OCI-LY1 (cell line): ENCODE results near the gene BST1.

Experiments
- CTCF ChIP-seq: fragments of 200-600 bp; sonication (generic), shearing (Covaris generic); IDR thresholded peaks from 2 replicates; pipeline ENCODE4 v1.5.1; 2017; ENCODE audit warnings: mild to moderate bottlenecking, antibody characterized with exemption, low read length, moderate library complexity, mixed read lengths
- EZH2 ChIP-seq: fragments of 200-600 bp; sonication (generic), shearing (Covaris generic); IDR thresholded peaks from 2 replicates; pipeline ENCODE4 v1.8.0; 2017; ENCODE audit warnings: borderline replicate concordance, mixed run types, mild to moderate bottlenecking, antibody characterized with exemption, low read length, moderate library complexity, mixed read lengths

GRCh38 chr4:15695240-15695699 is 7.6 kb upstream of the BST1 start:
- TF ChIP-seq CTCF (no peak), EZH2 (no peak)
